WERI-Rb-1 (cell line): Measurements from ENCODE around the gene CYBRD1.
"Not testable (repeated sequence)": the region's sequence is repeated elsewhere in the genome, so short reads cannot be mapped to it uniquely, and the experiment has no call there.

Source experiments
- DNase-seq: peaks from one replicate; pipeline ENCODE4 v3.0.0-alpha.2; 2020
- H3K27ac ChIP-seq: fragments of 250-450 bp; sonication (Bioruptor Pico); 2 replicates; pipeline ENCODE4 v1.5.1; 2020; ENCODE audit warnings: mild to moderate bottlenecking, moderate library complexity
- H3K27me3 ChIP-seq: fragments of 250-450 bp; sonication (Bioruptor Pico); 2 replicates; pipeline ENCODE4 v1.5.1; 2021; ENCODE audit warnings: mild to moderate bottlenecking, low read depth, moderate library complexity; ENCODE audit not compliant: insufficient read depth, severe bottlenecking
- H3K36me3 ChIP-seq: fragments of 250-450 bp; sonication (Bioruptor Pico); 2 replicates; pipeline ENCODE4 v1.5.1; 2020; ENCODE audit warnings: mild to moderate bottlenecking, moderate library complexity
- H3K4me3 ChIP-seq: 2 replicates; pipeline ENCODE4 v1.5.1; 2011; ENCODE audit warnings: low read depth, mild to moderate bottlenecking, control low read depth, low read length
- H3K9me3 ChIP-seq: fragments of 250-450 bp; sonication (Bioruptor Pico); 2 replicates; pipeline ENCODE4 v1.5.1; 2021; ENCODE audit warnings: mild to moderate bottlenecking, moderate library complexity; ENCODE audit not compliant: severe bottlenecking
- CTCF ChIP-seq: IDR thresholded peaks from 2 replicates; pipeline ENCODE4 v1.5.1; 2011; ENCODE audit warnings: low read depth, mild to moderate bottlenecking, control low read depth, inconsistent platforms, low read length

Gene CYBRD1

GRCh38 chr2:171490577-171490976 is 31.7 kb upstream of the CYBRD1 start:
- H3K27me3 ChIP-seq, result no peaks in the 10 kb centered on the region
- TF ChIP-seq CTCF, result no peak

GRCh38 chr2:171491292-171491691 is 31.0 kb upstream of the CYBRD1 start:
- no peak for DNase-seq
- Histone ChIP-seq H3K27me3 (no peaks in the 10 kb centered on the region), H3K36me3 (no peaks in the 10 kb centered on the region), H3K9me3 (no peaks in the 10 kb centered on the region), H3K4me3 (no peak overlapping the region), H3K27ac (no peak overlapping the region)
- TF ChIP-seq CTCF, result no peak

More at GRCh38 chr2:171490577-171490976, 31.7 kb upstream of the CYBRD1 start:
- H3K27ac ChIP-seq, result no peak overlapping the region
- DNase-seq, result no peak
- no peaks in the 10 kb centered on the region for H3K9me3 ChIP-seq
- H3K36me3 ChIP-seq, result no peaks in the 10 kb centered on the region
- H3K4me3 ChIP-seq, result no peak overlapping the region

- Histone ChIP-seq H3K36me3 (no peaks in the 10 kb centered on the region), H3K4me3 (no peak overlapping the region), H3K27ac (no peak overlapping the region), H3K27me3 (no peaks in the 10 kb centered on the region), H3K9me3 (no peaks in the 10 kb centered on the region)
- no peak for DNase-seq
- no peak for TF ChIP-seq CTCF
Observed at GRCh38 chr2:171492664-171493063, 29.6 kb upstream of the CYBRD1 start.

GRCh38 chr2:171497664-171498063 is 24.6 kb upstream of the CYBRD1 start:
- H3K36me3 ChIP-seq, DNase-seq, H3K4me3 ChIP-seq, H3K9me3 ChIP-seq, H3K27ac ChIP-seq, H3K27me3 ChIP-seq: not testable (repeated sequence)

- Histone ChIP-seq H3K27ac (no peak overlapping the region), H3K4me3 (no peak overlapping the region), H3K27me3 (no peaks in the 10 kb centered on the region), H3K9me3 (no peaks in the 10 kb centered on the region), H3K36me3 (no peaks in the 10 kb centered on the region)
- no peak for DNase-seq
- TF ChIP-seq CTCF, result no peak
Observed at GRCh38 chr2:171505374-171505773, 16.9 kb upstream of the CYBRD1 start.

- H3K9me3 ChIP-seq, result no peaks in the 10 kb centered on the region
- TF ChIP-seq CTCF, result no peak
- H3K27ac ChIP-seq, result no peak overlapping the region
- DNase-seq, result no peak
- H3K27me3 ChIP-seq, result no peaks in the 10 kb centered on the region
- no peak overlapping the region for H3K4me3 ChIP-seq
- no peaks in the 10 kb centered on the region for H3K36me3 ChIP-seq
Observed at GRCh38 chr2:171509945-171510731, 12.1 kb upstream of the CYBRD1 start.
